ENCODE results near the gene FOS.
"Not testable (repeated sequence)": the region's sequence is repeated elsewhere in the genome, so short reads cannot be mapped to it uniquely, and the experiment has no call there.

FOS gene

DNA sequence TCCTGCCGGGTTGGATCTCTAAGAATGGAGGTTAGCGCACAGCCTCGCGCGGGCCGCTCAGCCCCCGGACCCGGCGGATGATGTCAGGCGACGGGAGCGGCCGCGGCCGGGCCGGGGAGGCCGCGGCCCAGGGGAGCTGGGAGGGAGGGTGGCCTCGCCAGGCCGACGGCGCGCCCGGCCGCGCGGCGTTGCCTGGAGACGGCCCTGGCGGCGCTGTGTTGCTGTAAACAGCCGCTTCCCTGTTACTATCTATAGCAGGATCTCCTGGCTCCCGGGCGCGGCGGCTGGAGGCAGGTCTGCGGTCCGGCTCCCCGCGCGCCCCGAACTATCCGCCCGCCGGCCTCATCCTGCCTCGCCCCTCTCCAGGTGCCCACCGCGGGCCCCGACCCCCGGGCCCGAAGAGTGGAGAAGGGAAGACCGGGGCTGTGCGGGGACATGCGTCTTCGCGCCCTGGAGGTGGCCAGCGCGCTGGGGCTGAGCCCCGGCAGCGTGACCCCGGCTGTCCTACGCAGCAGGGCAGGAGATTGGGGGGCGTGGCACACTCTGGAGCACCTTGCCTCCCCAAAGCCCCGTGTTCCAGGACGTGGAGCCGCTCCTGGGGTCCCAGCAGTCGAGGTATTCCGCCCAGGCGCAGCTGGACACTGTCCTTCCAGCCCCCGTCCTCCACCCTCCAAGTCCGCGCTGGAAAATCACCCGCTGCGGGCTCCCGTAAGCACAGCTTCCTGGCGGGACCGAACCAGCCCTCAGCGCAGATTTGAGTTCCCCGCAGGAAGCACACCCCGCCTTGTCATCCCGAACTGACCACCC is 1.4 kb upstream of the FOS start:
- peak; percentile 67 for DNase-seq (ENCODE audit: low spot score)

DNA sequence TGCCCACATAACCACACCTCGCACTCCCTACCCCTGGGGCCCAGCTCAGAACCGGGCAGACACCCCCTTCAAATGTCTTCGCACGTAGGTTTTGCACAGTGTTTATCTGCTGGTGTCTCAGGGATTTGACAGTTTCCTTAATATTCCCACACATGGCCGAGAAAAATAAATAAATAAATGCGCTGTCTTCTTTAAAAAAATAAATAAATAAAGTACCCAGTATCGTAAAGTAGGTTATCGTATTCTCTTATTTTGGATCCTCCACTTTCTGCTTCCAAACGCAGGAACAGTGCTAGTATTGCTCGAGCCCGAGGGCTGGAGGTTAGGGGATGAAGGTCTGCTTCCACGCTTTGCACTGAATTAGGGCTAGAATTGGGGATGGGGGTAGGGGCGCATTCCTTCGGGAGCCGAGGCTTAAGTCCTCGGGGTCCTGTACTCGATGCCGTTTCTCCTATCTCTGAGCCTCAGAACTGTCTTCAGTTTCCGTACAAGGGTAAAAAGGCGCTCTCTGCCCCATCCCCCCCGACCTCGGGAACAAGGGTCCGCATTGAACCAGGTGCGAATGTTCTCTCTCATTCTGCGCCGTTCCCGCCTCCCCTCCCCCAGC is 710 bp upstream of the FOS start:
- no peak for DNase-seq (ENCODE audit: low spot score)

DNA sequence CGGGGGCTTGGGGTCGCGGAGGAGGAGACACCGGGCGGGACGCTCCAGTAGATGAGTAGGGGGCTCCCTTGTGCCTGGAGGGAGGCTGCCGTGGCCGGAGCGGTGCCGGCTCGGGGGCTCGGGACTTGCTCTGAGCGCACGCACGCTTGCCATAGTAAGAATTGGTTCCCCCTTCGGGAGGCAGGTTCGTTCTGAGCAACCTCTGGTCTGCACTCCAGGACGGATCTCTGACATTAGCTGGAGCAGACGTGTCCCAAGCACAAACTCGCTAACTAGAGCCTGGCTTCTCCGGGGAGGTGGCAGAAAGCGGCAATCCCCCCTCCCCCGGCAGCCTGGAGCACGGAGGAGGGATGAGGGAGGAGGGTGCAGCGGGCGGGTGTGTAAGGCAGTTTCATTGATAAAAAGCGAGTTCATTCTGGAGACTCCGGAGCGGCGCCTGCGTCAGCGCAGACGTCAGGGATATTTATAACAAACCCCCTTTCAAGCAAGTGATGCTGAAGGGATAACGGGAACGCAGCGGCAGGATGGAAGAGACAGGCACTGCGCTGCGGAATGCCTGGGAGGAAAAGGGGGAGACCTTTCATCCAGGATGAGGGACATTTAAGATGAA is 630 bp downstream of the FOS start:
- peak; percentile 56 for DNase-seq (ENCODE audit: low spot score)

DNA sequence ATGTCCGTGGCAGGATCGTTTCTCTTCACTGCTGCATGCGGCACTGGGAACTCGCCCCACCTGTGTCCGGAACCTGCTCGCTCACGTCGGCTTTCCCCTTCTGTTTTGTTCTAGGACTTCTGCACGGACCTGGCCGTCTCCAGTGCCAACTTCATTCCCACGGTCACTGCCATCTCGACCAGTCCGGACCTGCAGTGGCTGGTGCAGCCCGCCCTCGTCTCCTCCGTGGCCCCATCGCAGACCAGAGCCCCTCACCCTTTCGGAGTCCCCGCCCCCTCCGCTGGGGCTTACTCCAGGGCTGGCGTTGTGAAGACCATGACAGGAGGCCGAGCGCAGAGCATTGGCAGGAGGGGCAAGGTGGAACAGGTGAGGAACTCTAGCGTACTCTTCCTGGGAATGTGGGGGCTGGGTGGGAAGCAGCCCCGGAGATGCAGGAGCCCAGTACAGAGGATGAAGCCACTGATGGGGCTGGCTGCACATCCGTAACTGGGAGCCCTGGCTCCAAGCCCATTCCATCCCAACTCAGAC is 1.2 kb downstream of the FOS start:
- no peak for DNase-seq (ENCODE audit: low spot score)

DNA sequence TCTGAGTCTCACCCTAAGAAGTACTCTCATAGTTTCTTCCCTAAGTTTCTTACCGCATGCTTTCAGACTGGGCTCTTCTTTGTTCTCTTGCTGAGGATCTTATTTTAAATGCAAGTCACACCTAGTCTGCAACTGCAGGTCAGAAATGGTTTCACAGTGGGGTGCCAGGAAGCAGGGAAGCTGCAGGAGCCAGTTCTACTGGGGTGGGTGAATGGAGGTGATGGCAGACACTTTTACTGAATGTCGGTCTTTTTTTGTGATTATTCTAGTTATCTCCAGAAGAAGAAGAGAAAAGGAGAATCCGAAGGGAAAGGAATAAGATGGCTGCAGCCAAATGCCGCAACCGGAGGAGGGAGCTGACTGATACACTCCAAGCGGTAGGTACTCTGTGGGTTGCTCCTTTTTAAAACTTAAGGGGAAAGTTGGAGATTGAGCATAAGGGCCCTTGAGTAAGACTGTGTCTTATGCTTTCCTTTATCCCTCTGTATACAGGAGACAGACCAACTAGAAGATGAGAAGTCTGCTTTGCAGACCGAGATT is 1.7 kb downstream of the FOS start:
- no peak for DNase-seq (ENCODE audit: low spot score)

DNA sequence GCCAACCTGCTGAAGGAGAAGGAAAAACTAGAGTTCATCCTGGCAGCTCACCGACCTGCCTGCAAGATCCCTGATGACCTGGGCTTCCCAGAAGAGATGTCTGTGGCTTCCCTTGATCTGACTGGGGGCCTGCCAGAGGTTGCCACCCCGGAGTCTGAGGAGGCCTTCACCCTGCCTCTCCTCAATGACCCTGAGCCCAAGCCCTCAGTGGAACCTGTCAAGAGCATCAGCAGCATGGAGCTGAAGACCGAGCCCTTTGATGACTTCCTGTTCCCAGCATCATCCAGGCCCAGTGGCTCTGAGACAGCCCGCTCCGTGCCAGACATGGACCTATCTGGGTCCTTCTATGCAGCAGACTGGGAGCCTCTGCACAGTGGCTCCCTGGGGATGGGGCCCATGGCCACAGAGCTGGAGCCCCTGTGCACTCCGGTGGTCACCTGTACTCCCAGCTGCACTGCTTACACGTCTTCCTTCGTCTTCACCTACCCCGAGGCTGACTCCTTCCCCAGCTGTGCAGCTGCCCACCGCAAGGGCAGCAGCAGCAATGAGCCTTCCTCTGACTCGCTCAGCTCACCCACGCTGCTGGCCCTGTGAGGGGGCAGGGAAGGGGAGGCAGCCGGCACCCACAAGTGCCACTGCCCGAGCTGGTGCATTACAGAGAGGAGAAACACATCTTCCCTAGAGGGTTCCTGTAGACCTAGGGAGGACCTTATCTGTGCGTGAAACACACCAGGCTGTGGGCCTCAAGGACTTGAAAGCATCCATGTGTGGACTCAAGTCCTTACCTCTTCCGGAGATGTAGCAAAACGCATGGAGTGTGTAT is 2.4 kb downstream of the FOS start:
- DNase-seq (ENCODE audit: low spot score), result no peak

DNA sequence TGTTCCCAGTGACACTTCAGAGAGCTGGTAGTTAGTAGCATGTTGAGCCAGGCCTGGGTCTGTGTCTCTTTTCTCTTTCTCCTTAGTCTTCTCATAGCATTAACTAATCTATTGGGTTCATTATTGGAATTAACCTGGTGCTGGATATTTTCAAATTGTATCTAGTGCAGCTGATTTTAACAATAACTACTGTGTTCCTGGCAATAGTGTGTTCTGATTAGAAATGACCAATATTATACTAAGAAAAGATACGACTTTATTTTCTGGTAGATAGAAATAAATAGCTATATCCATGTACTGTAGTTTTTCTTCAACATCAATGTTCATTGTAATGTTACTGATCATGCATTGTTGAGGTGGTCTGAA is 3.0 kb downstream of the FOS start:
- DNase-seq (ENCODE audit: low spot score), result no peak

DNA sequence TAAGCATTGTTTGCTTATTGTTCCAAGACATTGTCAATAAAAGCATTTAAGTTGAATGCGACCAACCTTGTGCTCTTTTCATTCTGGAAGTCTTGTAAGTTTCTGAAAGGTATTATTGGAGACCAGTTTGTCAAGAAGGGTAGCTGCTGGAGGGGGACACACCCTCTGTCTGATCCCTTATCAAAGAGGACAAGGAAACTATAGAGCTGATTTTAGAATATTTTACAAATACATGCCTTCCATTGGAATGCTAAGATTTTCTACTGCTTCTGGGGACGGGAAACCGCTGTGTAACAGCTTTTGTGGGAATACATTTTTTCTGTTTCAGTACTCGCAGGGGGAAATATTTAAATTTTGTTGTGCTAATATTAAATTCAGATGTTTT is 3.5 kb downstream of the FOS start:
- DNase-seq (ENCODE audit: low spot score), result no peak

DNA sequence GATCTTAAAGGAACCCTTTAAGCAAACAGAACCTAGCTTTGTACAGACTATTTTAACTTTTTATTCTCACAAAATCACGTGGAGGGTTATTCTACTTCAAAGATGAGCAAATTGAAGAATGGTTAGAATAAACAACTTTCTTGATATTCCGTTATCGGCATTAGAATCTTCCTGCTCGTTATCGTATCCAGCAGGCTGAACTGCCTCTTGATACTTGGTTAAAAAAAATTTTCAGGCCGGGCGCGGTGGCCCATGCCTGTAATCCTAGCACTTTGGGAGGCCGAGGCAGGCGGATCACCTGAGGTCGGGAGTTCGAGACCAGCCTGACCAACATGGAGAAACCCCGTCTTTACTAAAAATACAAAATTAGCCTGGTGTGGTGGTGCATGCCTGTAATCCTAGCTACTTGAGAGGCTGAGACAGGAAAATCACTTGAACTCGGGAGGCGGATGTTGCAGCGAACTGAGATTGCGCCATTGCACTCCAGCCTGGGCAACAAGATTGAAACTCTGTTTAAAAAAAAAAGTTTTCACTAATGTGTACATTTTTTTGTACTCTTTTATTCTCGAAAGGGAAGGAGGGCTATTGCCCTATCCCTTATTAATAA is 4.0 kb downstream of the FOS start:
- DNase-seq (ENCODE audit: low spot score), result not testable (repeated sequence)

DNA sequence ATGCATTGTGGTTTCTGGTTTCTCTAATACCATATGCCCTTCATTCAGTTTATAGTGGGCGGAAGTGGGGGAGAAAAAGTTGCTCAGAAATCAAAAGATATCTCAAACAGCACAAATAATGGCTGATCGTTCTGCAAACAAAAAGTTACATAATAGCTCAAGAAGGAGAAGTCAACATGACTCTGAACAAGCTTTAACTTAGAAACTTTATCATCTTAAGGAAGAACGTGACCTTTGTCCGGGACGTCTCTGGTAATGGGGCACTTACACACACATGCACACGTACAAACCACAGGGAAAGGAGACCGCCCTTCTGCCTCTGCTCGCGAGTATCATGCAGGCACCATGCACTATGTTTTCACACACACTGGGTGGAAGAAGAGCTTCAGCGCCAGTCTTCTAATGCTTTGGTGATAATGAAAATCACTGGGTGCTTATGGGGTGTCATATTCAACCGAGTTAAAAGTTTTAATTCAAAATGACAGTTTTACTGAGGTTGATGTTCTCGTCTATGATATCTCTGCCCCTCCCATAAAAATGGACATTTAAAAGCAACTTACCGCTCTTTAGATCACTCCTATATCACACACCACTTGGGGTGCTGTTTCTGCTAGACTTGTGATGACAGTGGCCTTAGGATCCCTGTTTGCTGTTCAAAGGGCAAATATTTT is 4.7 kb downstream of the FOS start:
- no peak for DNase-seq (ENCODE audit: low spot score)

DNA sequence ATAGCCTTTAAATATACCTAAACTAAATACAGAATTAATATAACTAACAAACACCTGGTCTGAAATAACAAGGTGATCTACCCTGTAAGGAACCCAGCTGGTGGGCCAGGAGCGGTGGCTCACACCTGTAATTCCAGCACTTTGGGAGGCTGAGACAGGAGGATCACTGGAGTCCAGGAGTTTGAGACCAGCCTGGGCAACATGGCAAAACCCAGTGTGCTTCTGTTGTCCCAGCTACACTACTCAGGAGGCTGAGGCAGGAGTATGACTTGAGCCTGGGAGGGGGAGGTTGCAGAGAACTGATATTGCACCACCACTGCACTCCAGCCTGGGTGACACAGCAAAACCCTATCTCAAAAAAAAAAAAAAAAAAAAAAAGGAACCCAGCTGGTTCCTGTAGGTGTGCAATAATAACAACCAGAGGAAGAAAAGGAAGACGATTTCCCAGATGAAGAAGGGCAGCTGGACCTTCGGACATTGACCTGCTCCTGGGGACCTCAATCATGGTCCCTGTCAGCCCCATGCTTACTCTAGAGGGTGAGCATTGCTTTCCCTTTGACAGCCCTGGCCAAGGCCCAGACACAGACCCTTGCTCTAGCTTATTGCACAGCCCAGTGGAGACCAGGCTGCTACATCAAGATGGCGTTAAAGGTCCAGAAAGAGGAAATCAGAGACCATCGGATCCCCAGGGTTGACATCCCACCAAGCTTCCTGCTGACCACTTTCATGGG is 5.4 kb downstream of the FOS start:
- no peak for DNase-seq (ENCODE audit: low spot score)

DNA sequence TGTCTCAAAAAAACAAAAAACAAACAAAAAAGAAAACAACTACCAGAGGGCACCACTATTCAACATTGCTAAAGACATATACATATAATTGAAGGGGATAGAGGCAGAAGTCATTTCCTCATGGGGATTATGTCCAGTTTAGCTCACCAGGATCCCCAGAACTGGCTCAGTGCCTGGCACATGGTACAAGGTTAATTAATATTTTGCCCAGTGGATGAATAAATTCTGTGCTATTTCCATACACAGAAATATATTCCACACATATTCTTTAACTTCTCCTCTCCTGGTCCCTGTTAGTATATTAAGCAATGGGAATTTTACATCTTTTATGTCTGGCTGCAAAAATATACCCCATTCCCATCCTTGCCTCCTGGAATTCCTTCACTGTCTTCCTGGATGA is 6.7 kb downstream of the FOS start:
- no peak for DNase-seq (ENCODE audit: low spot score)

DNA sequence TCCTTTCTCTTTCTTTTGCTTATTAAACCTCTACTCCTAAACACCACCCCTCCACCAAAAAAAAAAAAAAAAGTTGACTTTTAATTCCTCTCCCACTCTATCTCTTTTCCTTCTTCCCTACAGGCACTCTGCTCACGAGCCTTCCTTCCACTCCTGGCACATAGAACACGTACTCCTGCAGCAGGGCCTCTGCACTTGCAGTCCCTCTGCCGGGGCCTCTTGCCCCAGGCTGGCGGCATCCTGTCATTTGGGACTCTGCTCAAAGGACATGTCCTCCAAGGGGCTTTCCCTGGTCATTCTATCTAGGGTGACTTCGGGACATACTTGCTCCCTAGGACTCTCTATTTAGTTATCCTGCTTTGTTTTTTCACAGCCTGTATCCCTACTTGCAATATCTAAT is 7.7 kb downstream of the FOS start:
- DNase-seq (ENCODE audit: low spot score), result no peak

DNA sequence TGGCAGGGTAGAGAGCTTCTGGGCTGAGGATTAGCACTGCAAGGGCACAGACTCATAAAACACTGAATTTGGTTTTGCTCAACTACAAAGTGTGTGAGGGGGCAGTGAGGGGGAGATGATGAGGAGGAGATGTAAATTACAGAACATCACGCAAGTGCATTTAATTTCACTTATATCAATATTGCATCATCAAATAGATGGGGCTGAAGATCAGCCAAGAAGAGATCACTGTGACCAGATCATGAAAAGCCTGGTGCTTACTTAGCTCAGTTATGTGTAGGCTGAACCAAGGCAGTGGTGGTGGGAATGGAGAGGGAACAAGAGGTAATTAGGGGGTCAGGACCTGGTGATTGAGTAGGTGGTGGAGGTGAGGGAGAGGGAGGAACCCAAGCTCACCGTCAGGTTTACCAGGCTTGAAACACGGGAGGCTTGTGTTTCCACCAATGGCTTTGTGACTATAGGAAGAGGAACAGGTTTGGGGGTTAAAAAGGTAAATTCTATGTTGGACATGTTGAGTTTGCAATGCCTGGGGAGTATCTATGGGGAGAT is 11.3 kb downstream of the FOS start:
- no peak for DNase-seq (ENCODE audit: low spot score)

DNA sequence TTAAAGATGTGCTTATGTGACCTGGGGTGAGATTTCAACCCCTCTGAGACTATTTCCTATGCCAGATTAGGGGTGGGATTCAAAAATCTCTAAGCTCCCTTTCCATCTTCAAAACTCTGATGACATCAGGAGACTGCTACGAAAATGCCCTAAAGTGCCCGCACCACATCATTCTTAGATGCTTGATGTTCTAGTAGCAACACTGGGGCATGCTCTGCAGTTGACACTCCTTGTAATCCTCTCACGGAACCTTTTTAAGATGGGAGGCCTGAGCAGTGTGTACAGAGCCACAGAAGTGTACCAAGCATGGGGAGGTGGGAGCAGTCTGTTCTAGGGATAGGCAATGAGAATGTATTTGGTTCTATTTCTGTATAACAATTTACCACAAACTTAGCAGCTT is 12.2 kb downstream of the FOS start:
- no peak for DNase-seq (ENCODE audit: low spot score)

DNA sequence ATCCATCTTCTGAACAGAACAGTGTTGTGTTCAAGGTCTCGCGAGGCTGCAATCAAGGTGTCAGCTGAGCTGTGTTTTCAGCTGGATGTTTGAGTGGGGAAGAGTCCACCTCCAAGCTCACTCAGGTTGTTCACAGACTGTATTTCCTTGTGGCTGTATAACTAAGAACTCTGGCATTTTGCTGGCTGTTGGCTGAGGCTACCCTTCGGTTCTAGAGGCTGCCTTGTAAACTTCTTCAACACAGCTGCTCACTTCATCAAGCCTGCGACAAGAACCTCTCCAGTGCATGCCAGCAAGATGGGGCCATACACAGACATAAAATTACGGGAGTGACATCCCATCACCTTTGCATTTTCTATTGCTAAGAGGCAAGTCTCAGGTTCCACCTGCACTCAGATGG is 12.7 kb downstream of the FOS start:
- no peak for DNase-seq (ENCODE audit: low spot score)

DNA sequence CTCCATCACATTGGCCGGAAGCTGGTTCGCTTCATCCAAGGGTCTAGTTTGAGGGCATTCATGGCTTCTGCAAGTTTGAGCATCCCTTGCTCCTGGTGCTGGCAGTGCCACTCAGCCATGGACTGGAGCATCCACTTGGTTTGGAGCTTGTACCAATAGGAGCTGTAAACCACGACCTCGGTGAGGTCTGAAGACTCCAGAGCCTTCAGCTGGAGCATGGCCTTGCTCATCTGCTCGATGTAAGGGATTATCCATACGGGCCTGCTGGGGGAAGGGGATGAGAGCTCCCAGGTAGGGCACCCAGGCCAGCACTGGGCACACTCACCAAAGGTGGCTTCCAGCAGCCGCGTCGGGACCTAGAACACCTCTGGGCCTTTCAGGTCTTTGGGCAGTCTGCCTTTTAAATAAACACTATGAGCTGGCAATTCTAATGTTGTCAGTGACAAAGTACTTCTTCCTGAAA is 13.5 kb downstream of the FOS start:
- DNase-seq (ENCODE audit: low spot score), result no peak

DNA sequence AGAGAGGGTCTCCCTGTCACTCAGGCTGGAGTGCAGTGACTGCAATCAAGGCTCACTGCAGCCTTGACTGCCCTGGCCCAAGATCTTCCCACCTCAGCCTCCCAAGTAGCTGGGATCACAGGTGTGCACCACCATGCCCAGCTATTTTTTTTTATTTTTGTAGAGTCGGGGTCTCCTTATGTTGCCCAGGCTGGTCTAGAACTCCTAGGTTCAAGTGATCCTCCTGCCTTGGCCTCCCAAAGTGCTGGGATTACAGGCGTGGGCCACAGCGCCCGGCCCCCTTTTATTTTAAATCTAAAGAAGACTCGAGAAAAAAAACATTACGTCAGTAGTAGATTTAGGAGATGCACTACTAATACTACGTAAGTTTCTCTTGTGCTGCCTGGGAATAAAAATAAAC is 14.3 kb downstream of the FOS start:
- no peak for DNase-seq (ENCODE audit: low spot score)

DNA sequence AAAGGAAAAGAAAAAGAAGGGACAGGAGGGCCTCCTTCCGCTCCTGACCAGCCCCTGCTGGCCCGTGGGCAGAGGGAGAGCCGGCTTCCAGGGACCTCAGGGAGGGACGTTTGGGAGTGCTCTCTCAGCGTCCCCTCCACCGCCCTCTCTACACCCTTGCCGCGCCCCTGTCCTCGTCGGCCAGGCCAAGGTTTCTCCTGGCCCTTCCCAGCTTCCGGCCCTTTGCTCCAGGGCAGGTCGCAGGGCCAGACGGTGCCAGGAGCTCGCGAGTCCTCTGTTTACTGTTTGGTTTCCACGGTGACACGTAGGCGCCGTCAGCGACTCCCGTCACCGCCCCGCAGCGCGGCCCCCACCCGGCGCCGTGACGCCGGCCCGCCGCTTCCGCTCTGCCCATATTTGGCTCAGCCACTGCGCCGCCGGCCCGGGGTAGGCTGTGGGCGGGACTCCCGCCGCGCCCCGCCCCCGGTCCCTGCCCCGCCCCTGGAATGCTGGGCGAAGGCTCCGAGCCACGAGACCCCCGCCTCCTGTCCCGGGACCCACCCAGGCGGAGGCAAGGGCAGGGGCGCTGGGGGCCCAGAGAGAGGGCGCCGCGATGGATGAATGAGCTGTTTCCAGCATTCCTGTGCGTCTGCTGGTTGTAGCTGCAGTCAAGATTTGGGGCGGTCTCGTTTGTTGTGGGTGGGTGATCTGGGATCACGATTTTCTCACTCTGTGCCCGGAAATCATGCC is 15.5 kb downstream of the FOS start:
- peak; percentile 98 for DNase-seq (ENCODE audit: low spot score)
